Brain microvascular endothelial cell (primary cell): ENCODE measurements around the gene RNF126.
A peak's percentile ranks its signal among the peaks of the same experiment; 100 is the strongest.
"Not testable (repeated sequence)": the region's sequence is repeated elsewhere in the genome, so short reads cannot be mapped to it uniquely, and the experiment has no call there.

Experiments
- DNase-seq: peaks from one replicate; pipeline ENCODE4 v3.0.0-alpha.2; 2020
- H3K27ac ChIP-seq: fragments of 250-450 bp; sonication (Bioruptor Pico); 2 replicates; pipeline ENCODE4 v1.5.1; 2020; ENCODE audit warnings: mild to moderate bottlenecking, moderate library complexity
- H3K27me3 ChIP-seq: fragments of 250-450 bp; sonication (Bioruptor Pico); replicated peaks from 2 replicates; pipeline ENCODE4 v1.5.1; 2020; ENCODE audit warnings: mild to moderate bottlenecking
- H3K36me3 ChIP-seq: fragments of 250-450 bp; sonication (Bioruptor Pico); replicated peaks from 2 replicates; pipeline ENCODE4 v1.5.1; 2020; ENCODE audit warnings: mild to moderate bottlenecking
- H3K4me3 ChIP-seq: 2 replicates; pipeline ENCODE4 v1.5.1; 2011; ENCODE audit warnings: low read depth, mild to moderate bottlenecking, control low read depth, low read length, moderate library complexity
- CTCF ChIP-seq: IDR thresholded peaks from 2 replicates; pipeline ENCODE4 v1.5.1; 2011; ENCODE audit warnings: low read depth, mild to moderate bottlenecking, moderate library complexity, low read length, control low read depth, inconsistent platforms; ENCODE audit errors: missing control alignments
- in situ Hi-C: cut with HindIII; loops from 2 replicates; pipeline ENCODE4 v1.10.0; 2017; ENCODE audit warnings: low sequenced_read_pairs, low pct_ligation_motif_present

RNF126 gene

GRCh38 chr19:628168-628567, 34.8 kb downstream of the RNF126 start:
- H3K4me3 ChIP-seq: no peak overlapping the region
- TF ChIP-seq CTCF: peak; percentile 59
- H3K27me3 ChIP-seq: no peaks in the 10 kb centered on the region
- in situ Hi-C loops: no loop called here
- H3K36me3 ChIP-seq: peaks cover 41% of the 10 kb centered on the region
- no peak for DNase-seq
- H3K27ac ChIP-seq: no peak overlapping the region

GRCh38 chr19:626566-626965, 36.4 kb downstream of the RNF126 start:
- H3K36me3 ChIP-seq: peaks cover 55% of the 10 kb centered on the region
- H3K27ac ChIP-seq, DNase-seq, H3K27me3 ChIP-seq, H3K4me3 ChIP-seq, in situ Hi-C loops: not testable (repeated sequence)

- peaks cover 64% of the 10 kb centered on the region for H3K36me3 ChIP-seq
- H3K27ac ChIP-seq: no peak overlapping the region
- no peak overlapping the region for H3K4me3 ChIP-seq
- no peak for TF ChIP-seq CTCF
- H3K27me3 ChIP-seq: no peaks in the 10 kb centered on the region
- no peak for DNase-seq
- in situ Hi-C loops: no loop called here
Observed at GRCh38 chr19:625257-625656, 37.8 kb downstream of the RNF126 start.

- Histone ChIP-seq H3K4me3 (no peak overlapping the region), H3K27me3 (no peaks in the 10 kb centered on the region), H3K27ac (peak overlapping the region; percentile 92), H3K36me3 (peaks cover 68% of the 10 kb centered on the region)
- DNase-seq: no peak
- in situ Hi-C loops: no loop called here
- no peak for TF ChIP-seq CTCF
Observed at GRCh38 chr19:624433-625109, 38.4 kb downstream of the RNF126 start.

- DNase-seq: peak; percentile 99
- TF ChIP-seq CTCF: no peak
- peaks cover 68% of the 10 kb centered on the region for H3K36me3 ChIP-seq
- H3K27ac ChIP-seq: peak overlapping the region; percentile 92
- in situ Hi-C loops: no loop called here
- no peak overlapping the region for H3K4me3 ChIP-seq
- H3K27me3 ChIP-seq: no peaks in the 10 kb centered on the region
Observed at GRCh38 chr19:623974-624373, 39.0 kb downstream of the RNF126 start.

- no peak for TF ChIP-seq CTCF
- no peak for DNase-seq
- peak overlapping the region; percentile 92 for H3K27ac ChIP-seq
- in situ Hi-C loops: no loop called here
- peaks cover 70% of the 10 kb centered on the region for H3K36me3 ChIP-seq
- no peaks in the 10 kb centered on the region for H3K27me3 ChIP-seq
- H3K4me3 ChIP-seq: no peak overlapping the region
Observed at GRCh38 chr19:623175-623916, 39.7 kb downstream of the RNF126 start.
